Ishikawa (cell line): ENCODE results near the gene ISLR.

Source experiments
- REST ChIP-seq: IDR thresholded peaks from 2 replicates; pipeline ENCODE4 v1.6.1; 2012; ENCODE audit warnings: low read depth, mild to moderate bottlenecking
- USF1 ChIP-seq: IDR thresholded peaks from 2 replicates; pipeline ENCODE4 v1.6.1; 2012

GRCh38 chr15:74185710-74186348 lies 12.3 kb downstream of the ISLR start:
- TF ChIP-seq REST, result no peak
- TF ChIP-seq USF1, result no peak
